H1 (cell line): ENCODE measurements around the gene ATL3. TPM values are rescaled to one million over a fixed set of nuclear protein-coding genes. Genes with fewer than 3 reads are reported as not detected.

Experiments used
- BRCA1 ChIP-seq: IDR thresholded peaks from 2 replicates; pipeline ENCODE4 v1.6.1; 2012; ENCODE audit warnings: low read depth, low read length, improper control_type of control experiment
- CTBP2 ChIP-seq: IDR thresholded peaks from 2 replicates; pipeline ENCODE4 v1.7.0; 2011; ENCODE audit warnings: borderline replicate concordance, mild to moderate bottlenecking, moderate library complexity, mixed read lengths, low read length; ENCODE audit not compliant: insufficient read depth, insufficient read length
- polyA plus RNA-seq, 7 experiments: library from polyadenylated mRNA; depleted of rRNA in 3 of 7; stranded (reverse) in 5 of 7; unstranded in 2 of 7; fragments of >200 nt in 5 of 7; fragments of 200-250 nt in 2 of 7; gene quantifications; 1 replicate in 5 of 7; 2 replicates in 1 of 7; 4 replicates in 1 of 7; pipeline versions ENCODE4 v1.2.1 to v1.2.3, GENCODE V29; 2011 to 2013; ENCODE audit warnings: missing spikeins in 2 of 7, mixed read lengths in 2 of 7
- total RNA-seq: library from RNA; stranded (reverse); fragmentation: NEBNext Ultra II Directional; extraction: Animal tissue kit (Norgen Biotek cat#: 25700); gene quantifications from 2 replicates; pipeline ENCODE4 v1.2.1, GENCODE V29; 2021
- TF ChIP-seq, protein P1 (sequence below): fragments of 300-600 bp; sonication (generic); IDR thresholded peaks from 2 replicates; pipeline ENCODE4 v1.7.1; 2012; ENCODE audit warnings: low read length, moderate library complexity, mild to moderate bottlenecking, inconsistent platforms; ENCODE audit not compliant: insufficient replicate concordance

Gene ATL3
- total and polyA plus RNA-seq, 2 of the 8 experiments (the other 6 are each of a cell fraction or from before 2014, with no cell fraction given), result 7.8 to 24.5 TPM

DNA sequence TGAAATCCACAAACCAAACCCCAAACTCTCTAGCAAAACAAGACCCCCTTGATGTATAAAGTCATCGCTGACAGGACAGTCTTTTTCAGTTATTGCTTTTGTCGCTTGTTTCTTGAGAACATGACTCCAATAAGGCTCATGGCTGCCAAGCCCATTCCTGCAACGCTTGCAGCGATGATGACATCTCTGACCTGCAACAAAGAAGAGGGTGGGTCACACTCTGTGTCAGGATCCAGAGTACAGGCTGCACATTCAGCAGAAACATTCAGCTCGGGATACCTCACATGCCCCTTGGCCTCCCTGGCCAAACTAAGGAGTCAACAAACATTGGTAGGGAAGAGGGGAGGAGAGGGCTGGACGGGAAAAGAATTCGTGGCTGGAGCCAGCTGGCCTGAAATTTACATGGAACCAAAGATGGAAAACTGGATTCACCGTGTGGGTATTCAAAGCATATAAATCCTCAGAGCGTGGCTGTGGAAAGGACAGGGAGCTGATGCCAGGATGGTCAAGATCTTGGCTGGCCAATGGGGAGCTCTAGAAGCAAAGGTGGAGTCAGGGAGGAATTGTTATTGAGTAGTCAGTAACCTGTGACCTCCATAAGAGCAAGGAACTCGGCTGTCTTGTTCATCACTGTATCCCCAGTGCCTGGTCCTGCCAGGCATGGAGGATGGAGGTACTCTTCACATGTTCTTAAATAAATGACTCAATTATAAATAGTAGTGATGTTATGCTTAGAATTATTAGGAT is 96.1 kb downstream of the ATL3 start (continued):
- TF ChIP-seq, protein P1, sequence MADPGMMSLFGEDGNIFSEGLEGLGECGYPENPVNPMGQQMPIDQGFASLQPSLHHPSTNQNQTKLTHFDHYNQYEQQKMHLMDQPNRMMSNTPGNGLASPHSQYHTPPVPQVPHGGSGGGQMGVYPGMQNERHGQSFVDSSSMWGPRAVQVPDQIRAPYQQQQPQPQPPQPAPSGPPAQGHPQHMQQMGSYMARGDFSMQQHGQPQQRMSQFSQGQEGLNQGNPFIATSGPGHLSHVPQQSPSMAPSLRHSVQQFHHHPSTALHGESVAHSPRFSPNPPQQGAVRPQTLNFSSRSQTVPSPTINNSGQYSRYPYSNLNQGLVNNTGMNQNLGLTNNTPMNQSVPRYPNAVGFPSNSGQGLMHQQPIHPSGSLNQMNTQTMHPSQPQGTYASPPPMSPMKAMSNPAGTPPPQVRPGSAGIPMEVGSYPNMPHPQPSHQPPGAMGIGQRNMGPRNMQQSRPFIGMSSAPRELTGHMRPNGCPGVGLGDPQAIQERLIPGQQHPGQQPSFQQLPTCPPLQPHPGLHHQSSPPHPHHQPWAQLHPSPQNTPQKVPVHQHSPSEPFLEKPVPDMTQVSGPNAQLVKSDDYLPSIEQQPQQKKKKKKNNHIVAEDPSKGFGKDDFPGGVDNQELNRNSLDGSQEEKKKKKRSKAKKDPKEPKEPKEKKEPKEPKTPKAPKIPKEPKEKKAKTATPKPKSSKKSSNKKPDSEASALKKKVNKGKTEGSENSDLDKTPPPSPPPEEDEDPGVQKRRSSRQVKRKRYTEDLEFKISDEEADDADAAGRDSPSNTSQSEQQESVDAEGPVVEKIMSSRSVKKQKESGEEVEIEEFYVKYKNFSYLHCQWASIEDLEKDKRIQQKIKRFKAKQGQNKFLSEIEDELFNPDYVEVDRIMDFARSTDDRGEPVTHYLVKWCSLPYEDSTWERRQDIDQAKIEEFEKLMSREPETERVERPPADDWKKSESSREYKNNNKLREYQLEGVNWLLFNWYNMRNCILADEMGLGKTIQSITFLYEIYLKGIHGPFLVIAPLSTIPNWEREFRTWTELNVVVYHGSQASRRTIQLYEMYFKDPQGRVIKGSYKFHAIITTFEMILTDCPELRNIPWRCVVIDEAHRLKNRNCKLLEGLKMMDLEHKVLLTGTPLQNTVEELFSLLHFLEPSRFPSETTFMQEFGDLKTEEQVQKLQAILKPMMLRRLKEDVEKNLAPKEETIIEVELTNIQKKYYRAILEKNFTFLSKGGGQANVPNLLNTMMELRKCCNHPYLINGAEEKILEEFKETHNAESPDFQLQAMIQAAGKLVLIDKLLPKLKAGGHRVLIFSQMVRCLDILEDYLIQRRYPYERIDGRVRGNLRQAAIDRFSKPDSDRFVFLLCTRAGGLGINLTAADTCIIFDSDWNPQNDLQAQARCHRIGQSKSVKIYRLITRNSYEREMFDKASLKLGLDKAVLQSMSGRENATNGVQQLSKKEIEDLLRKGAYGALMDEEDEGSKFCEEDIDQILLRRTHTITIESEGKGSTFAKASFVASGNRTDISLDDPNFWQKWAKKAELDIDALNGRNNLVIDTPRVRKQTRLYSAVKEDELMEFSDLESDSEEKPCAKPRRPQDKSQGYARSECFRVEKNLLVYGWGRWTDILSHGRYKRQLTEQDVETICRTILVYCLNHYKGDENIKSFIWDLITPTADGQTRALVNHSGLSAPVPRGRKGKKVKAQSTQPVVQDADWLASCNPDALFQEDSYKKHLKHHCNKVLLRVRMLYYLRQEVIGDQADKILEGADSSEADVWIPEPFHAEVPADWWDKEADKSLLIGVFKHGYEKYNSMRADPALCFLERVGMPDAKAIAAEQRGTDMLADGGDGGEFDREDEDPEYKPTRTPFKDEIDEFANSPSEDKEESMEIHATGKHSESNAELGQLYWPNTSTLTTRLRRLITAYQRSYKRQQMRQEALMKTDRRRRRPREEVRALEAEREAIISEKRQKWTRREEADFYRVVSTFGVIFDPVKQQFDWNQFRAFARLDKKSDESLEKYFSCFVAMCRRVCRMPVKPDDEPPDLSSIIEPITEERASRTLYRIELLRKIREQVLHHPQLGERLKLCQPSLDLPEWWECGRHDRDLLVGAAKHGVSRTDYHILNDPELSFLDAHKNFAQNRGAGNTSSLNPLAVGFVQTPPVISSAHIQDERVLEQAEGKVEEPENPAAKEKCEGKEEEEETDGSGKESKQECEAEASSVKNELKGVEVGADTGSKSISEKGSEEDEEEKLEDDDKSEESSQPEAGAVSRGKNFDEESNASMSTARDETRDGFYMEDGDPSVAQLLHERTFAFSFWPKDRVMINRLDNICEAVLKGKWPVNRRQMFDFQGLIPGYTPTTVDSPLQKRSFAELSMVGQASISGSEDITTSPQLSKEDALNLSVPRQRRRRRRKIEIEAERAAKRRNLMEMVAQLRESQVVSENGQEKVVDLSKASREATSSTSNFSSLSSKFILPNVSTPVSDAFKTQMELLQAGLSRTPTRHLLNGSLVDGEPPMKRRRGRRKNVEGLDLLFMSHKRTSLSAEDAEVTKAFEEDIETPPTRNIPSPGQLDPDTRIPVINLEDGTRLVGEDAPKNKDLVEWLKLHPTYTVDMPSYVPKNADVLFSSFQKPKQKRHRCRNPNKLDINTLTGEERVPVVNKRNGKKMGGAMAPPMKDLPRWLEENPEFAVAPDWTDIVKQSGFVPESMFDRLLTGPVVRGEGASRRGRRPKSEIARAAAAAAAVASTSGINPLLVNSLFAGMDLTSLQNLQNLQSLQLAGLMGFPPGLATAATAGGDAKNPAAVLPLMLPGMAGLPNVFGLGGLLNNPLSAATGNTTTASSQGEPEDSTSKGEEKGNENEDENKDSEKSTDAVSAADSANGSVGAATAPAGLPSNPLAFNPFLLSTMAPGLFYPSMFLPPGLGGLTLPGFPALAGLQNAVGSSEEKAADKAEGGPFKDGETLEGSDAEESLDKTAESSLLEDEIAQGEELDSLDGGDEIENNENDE, result no peak
- TF ChIP-seq CTBP2 (no peak), BRCA1 (no peak)
